ENCODE data around the gene CNN2. TPM values are rescaled to one million over a fixed set of nuclear protein-coding genes. Genes with fewer than 3 reads are reported as not detected.

The CNN2 gene
- total RNA-seq, 1 experiment from 2014 or later: 524 TPM

DNA sequence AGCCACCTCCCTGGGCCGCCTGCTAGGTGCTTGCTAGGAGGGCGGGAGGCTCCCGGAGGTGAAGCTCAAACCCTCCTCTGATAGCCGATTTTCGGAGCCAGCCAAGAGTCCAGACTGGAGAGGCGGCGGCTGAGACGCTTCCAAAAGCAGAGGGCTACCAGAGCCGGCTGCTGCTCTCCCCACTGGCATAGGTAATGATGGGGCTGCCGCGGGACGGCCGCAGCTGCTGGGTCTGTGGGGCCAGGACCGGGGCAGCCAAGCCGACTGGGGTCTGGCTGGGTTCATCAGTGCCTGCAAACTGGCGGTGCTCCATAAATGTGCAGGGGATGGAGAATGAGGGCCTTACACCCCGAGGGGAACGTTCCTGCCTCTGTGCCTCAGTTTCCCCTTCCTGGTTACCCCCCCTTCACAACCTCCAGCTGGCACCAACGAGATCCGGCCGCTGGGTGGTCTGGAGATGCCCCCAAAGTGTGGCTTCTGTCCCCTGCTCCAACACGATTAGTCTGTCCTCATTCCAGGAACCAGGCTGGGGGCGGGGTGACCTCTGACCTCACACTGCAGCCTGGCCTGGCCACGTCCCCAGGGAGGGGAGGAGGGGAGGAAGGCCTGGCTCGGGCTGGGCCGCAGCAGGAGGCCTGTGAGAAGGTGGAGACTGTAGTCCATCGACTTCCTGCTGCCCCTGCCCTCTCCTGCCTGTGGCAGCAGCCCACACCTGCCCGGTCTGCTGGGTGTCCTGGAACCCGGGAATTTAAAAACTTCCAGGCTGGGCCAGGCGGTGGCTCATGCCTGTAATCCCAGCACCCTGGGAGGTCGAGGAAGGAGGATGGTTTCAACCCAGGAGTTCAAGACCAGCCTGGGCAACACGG lies 46.0 kb upstream of the CNN2 start:
- no peaks in the 10 kb centered on the region; the same call in 1 of the 2 replicates for H3K79me2 ChIP-seq (ENCODE audit: insufficient read depth, low read length)
- no peak overlapping the region for H3K4ac ChIP-seq (ENCODE audit: low read depth, low read length)
- H3T11ph ChIP-seq (ENCODE audit: low read length): no peak overlapping the region
- H3K27me3 ChIP-seq (ENCODE audit: insufficient read depth, low read length): no peaks in the 10 kb centered on the region
- no CpG with 5 or more reads among the region's 32 CpGs for WGBS (ENCODE audit: extremely low coverage, insufficient read length, low lambda C conversion rate)
- H3K79me1 ChIP-seq (ENCODE audit: insufficient read depth, low read depth, low read length, poor library complexity, severe bottlenecking): no peaks in the 10 kb centered on the region
- no peak overlapping the region for H3K9ac ChIP-seq (ENCODE audit: extremely low read depth, insufficient read length, low read length)
- H2BK12ac ChIP-seq (ENCODE audit: insufficient read length, low read depth, low read length): no peak overlapping the region
- H2AK5ac ChIP-seq (ENCODE audit: insufficient read length, low read length): no peak overlapping the region
- no peak overlapping the region for H2AFZ ChIP-seq (ENCODE audit: low read length)
- H2BK120ac ChIP-seq (ENCODE audit: low read depth, low read length, poor library complexity, severe bottlenecking): no peak overlapping the region
- peaks cover 7% of the 10 kb centered on the region for H3K23me2 ChIP-seq (ENCODE audit: insufficient read length, low read depth, low read length, poor library complexity, severe bottlenecking)
- peaks cover 0 to 5% (median 0%) of the 10 kb centered on the region in 3 experiments; a peak in 3 of 7 replicates for H3K36me3 Mint-ChIP-seq (ENCODE audit: insufficient read depth in 1 of 3, low read depth in 3 of 3)
- no peak overlapping the region for H3K4me2 ChIP-seq (ENCODE audit: insufficient read depth, insufficient read length, low read length)
- no peaks in the 10 kb centered on the region for H3K9me3 ChIP-seq (ENCODE audit: control insufficient read depth, low read depth, low read length)
- no peak overlapping the region for H4K91ac ChIP-seq (ENCODE audit: insufficient read length, low read depth, low read length)
- peaks cover 2% of the 10 kb centered on the region; the same call in 1 of the 2 replicates for H3K27me3 Mint-ChIP-seq (ENCODE audit: low read depth)
- TF ChIP-seq, protein P1, sequence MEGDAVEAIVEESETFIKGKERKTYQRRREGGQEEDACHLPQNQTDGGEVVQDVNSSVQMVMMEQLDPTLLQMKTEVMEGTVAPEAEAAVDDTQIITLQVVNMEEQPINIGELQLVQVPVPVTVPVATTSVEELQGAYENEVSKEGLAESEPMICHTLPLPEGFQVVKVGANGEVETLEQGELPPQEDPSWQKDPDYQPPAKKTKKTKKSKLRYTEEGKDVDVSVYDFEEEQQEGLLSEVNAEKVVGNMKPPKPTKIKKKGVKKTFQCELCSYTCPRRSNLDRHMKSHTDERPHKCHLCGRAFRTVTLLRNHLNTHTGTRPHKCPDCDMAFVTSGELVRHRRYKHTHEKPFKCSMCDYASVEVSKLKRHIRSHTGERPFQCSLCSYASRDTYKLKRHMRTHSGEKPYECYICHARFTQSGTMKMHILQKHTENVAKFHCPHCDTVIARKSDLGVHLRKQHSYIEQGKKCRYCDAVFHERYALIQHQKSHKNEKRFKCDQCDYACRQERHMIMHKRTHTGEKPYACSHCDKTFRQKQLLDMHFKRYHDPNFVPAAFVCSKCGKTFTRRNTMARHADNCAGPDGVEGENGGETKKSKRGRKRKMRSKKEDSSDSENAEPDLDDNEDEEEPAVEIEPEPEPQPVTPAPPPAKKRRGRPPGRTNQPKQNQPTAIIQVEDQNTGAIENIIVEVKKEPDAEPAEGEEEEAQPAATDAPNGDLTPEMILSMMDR (conservative IDR thresholded peaks at IDR 0.05): no peak
- H4K20me1 ChIP-seq (ENCODE audit: control insufficient read depth, insufficient read depth, insufficient read length): no peaks in the 10 kb centered on the region
- H3K14ac ChIP-seq (ENCODE audit: insufficient read depth, low read length): no peak overlapping the region
- H3K23ac ChIP-seq (ENCODE audit: insufficient read length, low read depth, low read length): no peak overlapping the region
- no peak overlapping the region for H2BK15ac ChIP-seq (ENCODE audit: low read depth, low read length)
- no peaks in the 10 kb centered on the region for H3K9me3 Mint-ChIP-seq
- H3K27ac ChIP-seq (ENCODE audit: insufficient read length, low read depth, low read length): no peak overlapping the region
- H4K5ac ChIP-seq (ENCODE audit: insufficient read length, low read depth, low read length): no peak overlapping the region
- DNase-seq: peak; percentile 87
- H3K56ac ChIP-seq (ENCODE audit: insufficient read length, low read depth, low read length): no peak overlapping the region
- H3K4me1 ChIP-seq (ENCODE audit: insufficient read depth, low read length): no peaks in the 10 kb centered on the region
- no peak overlapping the region for H4K8ac ChIP-seq (replicated peaks; ENCODE audit: insufficient read length, low read depth, low read length)
- H3K4me1 Mint-ChIP-seq: peaks cover 7 to 23% of the 10 kb centered on the region in 2 experiments
- 0 out of 5 replicates have a peak overlapping the region, but pooled peaks of 1 of the 2 experiments have one; percentile 12 for H3K4me3 Mint-ChIP-seq
- H3K27ac Mint-ChIP-seq: peak overlapping the region; percentile 65 to 93 (median 92); a peak in 5 of 7 replicates
- no peak overlapping the region for H3K18ac ChIP-seq (ENCODE audit: insufficient read length, low read depth, low read length)
- no peak overlapping the region for H2BK20ac ChIP-seq (ENCODE audit: low read depth, low read length, poor library complexity, severe bottlenecking)
- H2BK5ac ChIP-seq (ENCODE audit: insufficient read length, low read length): no peak overlapping the region

All from H9 (cell line).